Esophagus (tissue), 2 donors: Measurements from ENCODE around the gene KRABD2.
A peak's percentile ranks its signal among the peaks of the same experiment; 100 is the strongest.

Experiments
- H3K27ac ChIP-seq, 2 donors: one replicate each; pipeline ENCODE4 v1.5.1; 2013; ENCODE audit warnings: low read depth in 2 of 2, mild to moderate bottlenecking in 2 of 2, inconsistent platforms in 1 of 2, low read length in 1 of 2, moderate library complexity in 1 of 2
- H3K27me3 ChIP-seq, 2 donors: one replicate each; pipeline ENCODE4 v1.6.1; 2013; ENCODE audit warnings: low read length in 2 of 2, control low read depth in 1 of 2, mild to moderate bottlenecking in 1 of 2; ENCODE audit not compliant: insufficient read depth in 2 of 2, control insufficient read depth in 1 of 2
- H3K36me3 ChIP-seq, 2 donors: one replicate each; pipeline ENCODE4 v1.6.1; 2013; ENCODE audit warnings: low read length in 1 of 2; ENCODE audit not compliant: control insufficient read depth in 2 of 2, insufficient read depth in 2 of 2
- H3K4me1 ChIP-seq, 2 donors: one replicate each; pipeline ENCODE4 v1.6.1; 2013; ENCODE audit warnings: low read length in 1 of 2; ENCODE audit not compliant: control insufficient read depth in 2 of 2, insufficient read depth in 2 of 2
- H3K4me3 ChIP-seq, 2 donors: one replicate each; pipeline ENCODE4 v1.5.1; 2013; ENCODE audit warnings: low read length in 2 of 2, mild to moderate bottlenecking in 2 of 2, low read depth in 1 of 2, moderate library complexity in 1 of 2
- H3K9me3 ChIP-seq, 2 donors: one replicate each; pipeline ENCODE4 v1.6.1; 2013; ENCODE audit warnings: mild to moderate bottlenecking in 2 of 2, low read depth in 1 of 2, low read length in 1 of 2, moderate library complexity in 1 of 2; ENCODE audit not compliant: control insufficient read depth in 2 of 2, insufficient read depth in 1 of 2
- WGBS, 2 donors: extraction: QIAGEN DNeasy Blood & Tissue Kit; methylation state at CpG; one replicate each; pipeline ENCODE4 v1.1.7; 2013; 5-methylcytosine and 5-hydroxymethylcytosine counted together
- donor health status: healthy with polysubstance abuse.
- donor health status: Bipolar disorder and iron deficiency.

Gene KRABD2

GRCh38 chr17:8410883-8411238 lies 34.4 kb upstream of the KRABD2 start:
- WGBS, 2 donors: 75 to 76% methylated on average over 1 of the region's 1 CpG
- peak overlapping the region; percentile 38 to 67 for H3K27ac ChIP-seq

DNA sequence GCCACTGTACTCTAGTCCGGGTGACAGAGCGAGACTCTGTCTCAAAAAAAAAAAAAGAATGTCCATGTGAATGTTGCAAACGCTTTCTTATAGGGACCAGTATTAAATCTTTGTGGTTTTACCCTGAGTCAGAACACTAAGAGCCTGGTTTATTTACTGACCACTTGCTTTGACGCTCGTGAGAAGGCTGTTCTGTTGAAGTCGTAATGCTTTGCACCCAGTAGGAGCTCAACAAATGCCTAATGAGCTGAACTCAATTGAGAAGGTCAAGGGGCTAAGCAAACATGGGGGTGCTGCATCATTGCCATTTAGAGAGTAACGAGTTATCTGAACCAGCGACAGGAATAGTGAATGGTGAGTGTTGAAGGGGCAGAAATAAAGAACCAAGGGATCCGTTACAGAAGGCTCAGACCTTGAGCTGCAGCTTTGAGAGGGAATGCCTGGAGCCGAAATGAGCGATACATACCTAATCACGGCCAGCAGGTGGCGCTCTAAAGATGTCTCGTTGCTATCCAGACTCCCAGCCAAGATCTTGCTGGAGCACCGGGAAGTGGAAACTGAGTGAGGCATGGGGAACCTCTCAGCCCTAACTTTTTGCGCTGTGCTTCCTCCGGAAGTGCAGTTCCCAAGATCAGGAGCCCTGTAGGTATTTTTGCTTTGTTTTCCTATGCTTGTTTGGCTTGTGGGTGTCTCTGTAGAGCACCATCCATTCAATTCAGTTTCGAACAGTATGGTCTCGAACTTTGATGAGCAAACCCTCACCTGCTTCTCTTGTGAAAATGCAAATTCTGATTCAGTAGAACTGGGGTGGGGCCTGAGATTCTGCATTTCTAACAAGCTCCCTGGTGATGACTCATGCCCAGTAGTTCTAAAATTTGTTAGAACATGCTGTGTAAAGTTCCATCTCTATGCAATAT lies 33.7 kb upstream of the KRABD2 start:
- Histone ChIP-seq H3K4me1 (no peaks in the 10 kb centered on the region), H3K27ac (peak overlapping the region; percentile 38 to 67), H3K36me3 (no peaks in the 10 kb centered on the region), H3K9me3 (no peaks in the 10 kb centered on the region), H3K4me3 (no peak overlapping the region), H3K27me3 (no peaks in the 10 kb centered on the region)
- 22 to 24% methylated on average over 19 of the region's 19 CpGs for WGBS, 2 donors

More at GRCh38 chr17:8410883-8411238, 34.4 kb upstream of the KRABD2 start:
- Histone ChIP-seq H3K9me3 (no peaks in the 10 kb centered on the region), H3K36me3 (no peaks in the 10 kb centered on the region), H3K4me3 (no peak overlapping the region), H3K4me1 (no peaks in the 10 kb centered on the region), H3K27me3 (no peaks in the 10 kb centered on the region)

DNA sequence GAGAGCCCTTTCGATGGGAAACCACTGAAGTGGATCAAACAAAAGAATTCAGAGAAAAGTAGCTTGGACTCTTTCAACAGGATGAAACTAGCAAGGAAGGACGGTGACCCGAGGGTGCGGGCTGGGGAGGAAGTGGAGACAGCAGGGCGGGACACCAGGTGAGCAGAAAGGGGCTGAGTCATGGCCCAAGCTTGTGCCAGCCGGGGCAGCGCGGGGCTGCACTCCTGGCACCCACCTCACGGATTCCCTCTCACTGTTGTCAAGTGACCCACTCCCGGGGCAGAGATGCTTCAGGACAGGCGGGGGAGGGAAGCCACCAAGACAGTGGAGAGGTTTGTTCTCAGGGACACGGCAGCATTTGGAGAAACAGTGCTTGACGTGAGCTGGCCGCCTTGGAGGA lies 31.9 kb upstream of the KRABD2 start:
- WGBS, 2 donors: 40 to 43% methylated on average over 14 of the region's 14 CpGs
- no peaks in the 10 kb centered on the region for H3K36me3 ChIP-seq

GRCh38 chr17:8406174-8406573 lies 29.7 kb upstream of the KRABD2 start:
- Histone ChIP-seq H3K9me3 (no peaks in the 10 kb centered on the region), H3K4me1 (no peaks in the 10 kb centered on the region), H3K4me3 (no peak overlapping the region), H3K27ac (peak overlapping the region in 1 of 2 donors; percentile 35), H3K27me3 (no peaks in the 10 kb centered on the region), H3K36me3 (no peaks in the 10 kb centered on the region)
- 45 to 65% methylated on average over 2 of the region's 2 CpGs for WGBS, 2 donors

More for the DNA sequence above, 31.9 kb upstream of the KRABD2 start:
- Histone ChIP-seq H3K9me3 (no peaks in the 10 kb centered on the region), H3K4me3 (peak overlapping the region; percentile 11 to 27), H3K27me3 (no peaks in the 10 kb centered on the region), H3K4me1 (no peaks in the 10 kb centered on the region), H3K27ac (peak overlapping the region; percentile 77 to 92)

GRCh38 chr17:8405499-8406016 lies 29.1 kb upstream of the KRABD2 start:
- no peaks in the 10 kb centered on the region for H3K36me3 ChIP-seq
- WGBS, 2 donors: 84 to 87% methylated on average over 9 to 11 of the region's 11 CpGs

DNA sequence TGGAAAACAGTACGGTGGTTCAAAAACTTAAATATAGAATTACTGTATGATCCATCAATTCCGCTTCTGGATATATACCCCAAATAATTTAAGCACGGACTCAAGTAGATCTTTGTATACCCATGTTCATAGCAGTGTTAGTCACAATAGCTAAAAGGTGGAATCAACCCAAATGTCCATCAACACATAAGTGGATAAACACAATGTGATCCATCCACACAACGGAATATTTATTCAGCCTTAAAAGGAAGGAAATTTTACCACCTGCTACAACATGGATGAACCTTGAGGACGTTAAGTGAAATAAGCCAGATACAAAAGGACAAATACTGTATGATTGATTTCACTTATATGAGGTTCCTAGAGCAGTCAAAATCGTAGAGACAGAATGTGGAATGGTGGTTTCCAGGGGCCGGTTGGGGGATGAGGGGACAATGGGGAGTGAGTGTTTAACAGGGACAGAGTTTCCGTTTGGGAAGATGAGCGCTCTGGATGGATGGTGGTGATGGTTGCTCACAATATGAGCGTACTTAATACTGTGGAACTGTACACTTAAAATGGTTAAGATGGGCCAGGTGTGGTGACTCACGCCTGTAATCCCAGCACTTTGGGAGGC lies 26.5 kb upstream of the KRABD2 start:
- Histone ChIP-seq H3K4me1 (no peaks in the 10 kb centered on the region), H3K4me3 (no peak overlapping the region), H3K27ac (no peak overlapping the region), H3K36me3 (no peaks in the 10 kb centered on the region), H3K9me3 (no peaks in the 10 kb centered on the region), H3K27me3 (no peaks in the 10 kb centered on the region)
- WGBS, 2 donors: 74 to 76% methylated on average over 11 of the region's 11 CpGs

More at GRCh38 chr17:8405499-8406016, 29.1 kb upstream of the KRABD2 start:
- no peaks in the 10 kb centered on the region for H3K4me1 ChIP-seq
- no peak overlapping the region for H3K4me3 ChIP-seq
- H3K27me3 ChIP-seq: no peaks in the 10 kb centered on the region
- H3K27ac ChIP-seq: peak overlapping the region in 1 of 2 donors; percentile 35
- H3K9me3 ChIP-seq: no peaks in the 10 kb centered on the region

GRCh38 chr17:8401107-8401506 lies 24.6 kb upstream of the KRABD2 start:
- WGBS, 2 donors: 85 to 87% methylated on average over 2 of the region's 2 CpGs
- Histone ChIP-seq H3K4me3 (no peak overlapping the region), H3K27me3 (no peaks in the 10 kb centered on the region), H3K27ac (no peak overlapping the region), H3K36me3 (no peaks in the 10 kb centered on the region), H3K9me3 (no peaks in the 10 kb centered on the region), H3K4me1 (no peaks in the 10 kb centered on the region)

GRCh38 chr17:8398980-8399379 lies 22.5 kb upstream of the KRABD2 start:
- Histone ChIP-seq H3K9me3 (no peaks in the 10 kb centered on the region), H3K4me1 (no peaks in the 10 kb centered on the region), H3K36me3 (no peaks in the 10 kb centered on the region), H3K4me3 (no peak overlapping the region), H3K27ac (no peak overlapping the region), H3K27me3 (no peaks in the 10 kb centered on the region)
- 63 to 64% methylated on average over 6 of the region's 6 CpGs for WGBS, 2 donors

DNA sequence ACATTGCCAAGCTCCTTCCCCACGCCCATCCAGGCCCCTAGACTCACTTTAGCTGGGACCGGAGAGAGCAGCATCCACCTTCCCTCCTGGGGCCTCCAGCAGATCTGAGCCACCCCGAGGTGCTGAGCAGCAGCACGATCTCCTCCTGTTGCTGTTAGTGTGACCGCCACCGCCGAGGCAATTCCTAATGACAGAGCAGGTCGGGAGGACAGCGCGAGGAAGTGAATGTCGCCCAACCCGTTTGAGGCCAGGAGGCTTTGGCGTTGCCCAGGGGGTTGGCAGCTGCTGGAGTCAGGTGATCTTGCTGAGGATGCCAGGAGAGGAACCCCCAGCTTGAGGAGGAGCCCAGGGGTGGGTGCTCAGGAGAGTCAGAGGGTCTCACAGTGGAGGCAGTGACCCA lies 21.1 kb upstream of the KRABD2 start, which contains the start of gene RNF222:
Gene RNF222 (minus strand): TSS at position 192 of the 400 bp plus-strand sequence. CDS start 4,366 bp downstream, outside the sequence.
- Histone ChIP-seq H3K4me1 (peaks cover 0 to 5% of the 10 kb centered on the region in 2 donors), H3K27me3 (no peaks in the 10 kb centered on the region), H3K36me3 (no peaks in the 10 kb centered on the region), H3K9me3 (no peaks in the 10 kb centered on the region), H3K4me3 (peak within 1 kb of the TSS; percentile 50 to 60), H3K27ac (peak within 1 kb of the TSS; percentile 22 to 85)
- WGBS, 2 donors: 37 to 43% methylated on average over 13 of the region's 13 CpGs
